Sigmoid colon (tissue), 3 donors: ENCODE measurements around the gene CARD11.

Experiments used
- POLR2A ChIP-seq, 2 donors: fragments of 450-650 bp; IDR thresholded peaks; one replicate each; pipeline ENCODE4 v1.6.1; 2016; ENCODE audit warnings: antibody characterized with exemption in 2 of 2, mild to moderate bottlenecking in 2 of 2, moderate library complexity in 2 of 2
- TF ChIP-seq, protein P1 (sequence below), 4 experiments: fragments of 450-650 bp in 3 of 4; fragments of 200-600 bp in 1 of 4; IDR thresholded peaks; one replicate each; pipeline ENCODE4 v1.5.1; 2016 to 2019; ENCODE audit warnings: antibody characterized with exemption in 4 of 4, mild to moderate bottlenecking in 3 of 4, moderate library complexity in 2 of 4

DNA sequence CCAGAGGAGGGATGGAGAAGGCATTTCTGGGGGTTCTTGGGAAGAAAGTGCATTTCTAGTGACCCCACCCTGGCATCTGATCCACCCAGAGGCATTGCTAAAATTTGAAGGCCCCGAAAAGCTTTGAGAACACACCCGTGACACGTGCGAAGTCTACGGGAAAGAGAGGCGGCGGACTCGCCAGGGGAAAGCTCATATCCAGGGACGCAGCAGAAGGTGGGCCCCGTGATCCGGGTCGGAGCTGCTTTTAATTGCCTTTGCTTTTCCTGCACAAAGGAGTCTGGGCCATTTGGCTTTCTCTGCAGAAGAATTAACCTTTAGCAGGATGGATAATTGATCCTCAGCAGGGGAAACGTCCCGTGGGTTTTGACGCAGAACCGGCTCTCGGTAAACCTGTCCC, 50.3 kb downstream of the CARD11 start:
- TF ChIP-seq, protein P1, sequence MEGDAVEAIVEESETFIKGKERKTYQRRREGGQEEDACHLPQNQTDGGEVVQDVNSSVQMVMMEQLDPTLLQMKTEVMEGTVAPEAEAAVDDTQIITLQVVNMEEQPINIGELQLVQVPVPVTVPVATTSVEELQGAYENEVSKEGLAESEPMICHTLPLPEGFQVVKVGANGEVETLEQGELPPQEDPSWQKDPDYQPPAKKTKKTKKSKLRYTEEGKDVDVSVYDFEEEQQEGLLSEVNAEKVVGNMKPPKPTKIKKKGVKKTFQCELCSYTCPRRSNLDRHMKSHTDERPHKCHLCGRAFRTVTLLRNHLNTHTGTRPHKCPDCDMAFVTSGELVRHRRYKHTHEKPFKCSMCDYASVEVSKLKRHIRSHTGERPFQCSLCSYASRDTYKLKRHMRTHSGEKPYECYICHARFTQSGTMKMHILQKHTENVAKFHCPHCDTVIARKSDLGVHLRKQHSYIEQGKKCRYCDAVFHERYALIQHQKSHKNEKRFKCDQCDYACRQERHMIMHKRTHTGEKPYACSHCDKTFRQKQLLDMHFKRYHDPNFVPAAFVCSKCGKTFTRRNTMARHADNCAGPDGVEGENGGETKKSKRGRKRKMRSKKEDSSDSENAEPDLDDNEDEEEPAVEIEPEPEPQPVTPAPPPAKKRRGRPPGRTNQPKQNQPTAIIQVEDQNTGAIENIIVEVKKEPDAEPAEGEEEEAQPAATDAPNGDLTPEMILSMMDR (IDR thresholded peaks at IDR 0.05): no peak
- no peak for TF ChIP-seq POLR2A (IDR thresholded peaks at IDR 0.05)
